HG03469 (cell line): Measurements from ENCODE around the gene PTPRT.

Experiments
- ATAC-seq: cut with Tn5 transposase; IDR thresholded peaks from one replicate; pipeline ENCODE4 v1.9.1; 2021; ENCODE audit warnings: mild to moderate bottlenecking, moderate library complexity, moderate number of reproducible peaks; ENCODE audit not compliant: unreplicated experiment

PTPRT gene

GRCh38 chr20:42978184-42978974 is 211.3 kb downstream of the PTPRT start:
- no peak for ATAC-seq

DNA sequence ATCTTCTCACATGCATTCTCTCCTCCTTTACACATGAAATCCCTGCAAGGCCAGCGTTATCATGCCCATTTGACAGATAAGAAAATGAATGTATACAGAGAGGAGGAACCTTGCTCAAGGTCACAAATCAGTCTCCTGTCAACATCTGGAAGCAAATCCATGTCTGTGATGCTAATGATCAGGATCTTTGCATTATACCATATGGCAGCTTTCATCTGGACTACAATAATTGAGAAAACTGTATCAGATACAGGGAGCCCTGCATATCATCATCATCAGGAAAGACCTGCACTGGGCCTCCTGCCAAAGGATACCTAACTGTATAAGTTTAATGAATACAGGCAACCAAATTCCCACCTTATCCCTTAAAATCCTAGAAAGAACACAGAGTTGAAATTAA is 213.7 kb downstream of the PTPRT start:
- ATAC-seq, result no peak

DNA sequence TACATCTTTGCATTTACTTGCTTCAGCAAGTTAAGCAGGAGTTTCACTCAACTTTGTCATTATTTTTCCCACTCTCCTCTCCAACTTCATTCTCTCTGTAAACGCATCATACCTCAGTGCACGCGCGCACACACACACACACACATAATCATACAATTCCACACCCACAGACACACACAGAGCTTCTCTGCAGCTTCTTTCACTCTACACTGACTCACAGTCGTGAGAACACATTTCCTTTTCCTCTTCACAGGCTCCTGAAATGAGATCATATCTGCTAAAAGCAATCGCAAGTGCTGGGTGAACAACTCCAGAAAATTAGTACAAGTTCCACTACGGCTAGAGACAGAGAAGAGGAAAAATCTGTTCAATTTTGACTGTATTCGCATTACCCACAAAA is 215.4 kb downstream of the PTPRT start:
- ATAC-seq, result no peak

DNA sequence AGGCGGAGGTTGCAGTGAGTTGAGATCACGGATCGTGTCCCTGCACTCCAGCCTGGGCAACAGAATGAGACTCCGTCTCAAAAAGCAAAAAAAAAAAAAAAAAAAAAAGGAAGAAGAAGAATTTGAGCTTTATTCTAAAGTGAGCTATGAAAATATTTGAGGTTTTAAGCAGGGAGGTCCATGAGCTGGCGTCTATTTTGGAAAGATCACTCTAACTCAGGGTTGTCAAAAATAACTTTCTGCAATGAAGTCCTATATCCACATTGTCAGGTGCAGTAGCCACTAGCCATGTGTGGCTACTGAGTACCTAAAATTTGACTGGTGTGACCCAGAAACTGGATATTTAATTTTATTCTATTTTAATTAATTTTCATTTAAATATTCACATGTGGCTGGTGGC is 217.1 kb downstream of the PTPRT start:
- ATAC-seq, result no peak

- no peak for ATAC-seq
Measured at GRCh38 chr20:42968746-42969145, 221.0 kb downstream of the PTPRT start.

- ATAC-seq, result no peak
Measured at GRCh38 chr20:42963796-42964195, 225.9 kb downstream of the PTPRT start.

DNA sequence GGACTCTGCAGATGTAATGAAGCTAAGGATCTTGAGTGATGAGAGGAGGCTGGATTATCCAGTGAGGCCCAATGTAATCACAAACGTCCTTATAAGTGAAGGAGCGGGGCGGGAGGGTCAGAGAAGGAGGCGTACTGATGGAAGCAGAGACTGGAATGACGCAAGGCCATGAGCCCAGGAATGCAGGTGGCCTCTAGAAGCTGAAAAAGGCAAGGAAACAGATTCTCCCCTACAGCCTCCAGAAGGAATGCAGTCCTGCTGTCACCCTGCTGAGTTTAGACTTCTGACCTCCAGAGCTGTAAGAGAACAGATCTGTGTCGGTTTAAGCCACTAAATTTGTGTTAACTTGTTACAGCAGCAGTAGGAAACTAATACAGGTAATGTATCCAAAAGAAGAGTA is 227.9 kb downstream of the PTPRT start:
- no peak for ATAC-seq

GRCh38 chr20:42959996-42960395 is 229.7 kb downstream of the PTPRT start:
- ATAC-seq, result no peak

DNA sequence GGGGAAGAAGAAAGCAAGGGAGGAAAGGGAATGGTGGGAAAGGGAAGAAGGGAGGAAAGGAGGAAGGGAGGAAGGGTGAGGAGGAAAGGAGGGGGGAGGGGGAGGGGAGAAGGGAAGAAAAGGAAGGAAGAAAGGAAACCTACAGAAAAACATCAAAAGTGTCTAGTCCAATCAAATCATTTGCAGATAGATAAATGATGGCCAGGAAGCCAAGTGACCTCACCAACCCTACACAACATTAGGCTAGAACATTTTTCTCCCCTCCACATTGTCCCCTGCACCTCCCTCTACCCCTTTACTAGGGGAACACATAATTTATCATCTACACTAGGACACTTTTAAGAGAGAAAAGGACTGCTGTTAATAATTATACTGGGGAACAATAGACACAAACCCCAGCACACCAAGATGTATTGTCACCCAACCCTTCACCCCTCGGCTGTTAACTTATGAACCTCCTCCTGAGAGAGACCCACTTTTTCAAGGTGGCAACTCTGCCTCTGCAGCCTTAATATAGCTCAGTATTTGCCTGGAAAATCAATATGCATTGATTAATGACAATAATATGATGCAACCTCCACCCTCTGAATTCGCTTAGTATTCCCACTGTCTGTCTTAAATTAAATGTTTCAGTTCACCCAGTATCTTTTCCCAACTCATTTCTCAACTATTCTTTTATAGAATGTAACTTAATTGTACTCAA is 231.2 kb downstream of the PTPRT start:
- ATAC-seq, result no peak

- no peak for ATAC-seq
Measured at GRCh38 chr20:42957704-42958095, 232.0 kb downstream of the PTPRT start.

- ATAC-seq, result no peak
Measured at GRCh38 chr20:42957018-42957703, 232.5 kb downstream of the PTPRT start.

DNA sequence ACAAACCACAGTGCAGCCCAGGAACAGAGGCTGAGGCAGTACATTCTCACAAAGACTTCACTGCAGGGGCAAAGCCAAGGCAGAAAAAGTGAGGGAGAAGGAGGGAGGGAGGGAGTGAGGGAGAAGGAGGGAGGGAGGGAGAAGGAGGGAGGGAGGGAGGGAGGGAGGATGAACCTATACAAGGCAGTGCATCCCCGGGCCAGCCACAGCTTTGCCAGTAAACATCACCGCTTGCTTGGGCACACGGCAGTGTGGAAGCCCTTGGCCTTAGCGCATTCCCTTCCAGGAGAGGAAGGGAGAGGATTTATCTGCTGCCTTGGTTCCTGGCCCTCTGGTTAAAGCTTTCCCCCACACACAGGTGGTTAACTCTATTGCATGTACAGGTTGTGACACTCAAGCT is 234.0 kb downstream of the PTPRT start:
- ATAC-seq, result no peak

GRCh38 chr20:42954951-42955350 is 234.8 kb downstream of the PTPRT start:
- ATAC-seq, result no peak

DNA sequence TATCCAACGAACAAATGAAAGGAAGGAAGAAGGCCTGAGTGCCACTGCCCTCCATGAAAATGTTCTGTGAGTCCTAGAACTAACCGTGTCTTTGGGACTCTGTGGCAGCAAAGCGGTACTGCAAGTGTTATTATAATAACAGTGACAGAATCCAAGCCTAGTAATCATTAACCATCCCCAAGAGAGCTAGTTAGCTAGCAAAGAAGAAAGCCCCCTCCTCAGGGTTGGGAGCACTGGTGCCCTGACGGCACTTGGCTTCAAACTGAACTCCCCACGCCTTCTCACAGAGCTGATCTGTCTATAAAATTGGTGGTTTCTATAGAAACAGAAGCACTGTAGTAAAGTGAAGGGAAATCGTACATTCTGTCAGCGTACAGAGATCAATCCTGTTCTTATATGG is 239.8 kb downstream of the PTPRT start:
- ATAC-seq, result no peak

GRCh38 chr20:42945234-42945994 is 244.3 kb downstream of the PTPRT start:
- ATAC-seq, result no peak

GRCh38 chr20:42941629-42942028 is 248.1 kb downstream of the PTPRT start:
- ATAC-seq, result no peak

DNA sequence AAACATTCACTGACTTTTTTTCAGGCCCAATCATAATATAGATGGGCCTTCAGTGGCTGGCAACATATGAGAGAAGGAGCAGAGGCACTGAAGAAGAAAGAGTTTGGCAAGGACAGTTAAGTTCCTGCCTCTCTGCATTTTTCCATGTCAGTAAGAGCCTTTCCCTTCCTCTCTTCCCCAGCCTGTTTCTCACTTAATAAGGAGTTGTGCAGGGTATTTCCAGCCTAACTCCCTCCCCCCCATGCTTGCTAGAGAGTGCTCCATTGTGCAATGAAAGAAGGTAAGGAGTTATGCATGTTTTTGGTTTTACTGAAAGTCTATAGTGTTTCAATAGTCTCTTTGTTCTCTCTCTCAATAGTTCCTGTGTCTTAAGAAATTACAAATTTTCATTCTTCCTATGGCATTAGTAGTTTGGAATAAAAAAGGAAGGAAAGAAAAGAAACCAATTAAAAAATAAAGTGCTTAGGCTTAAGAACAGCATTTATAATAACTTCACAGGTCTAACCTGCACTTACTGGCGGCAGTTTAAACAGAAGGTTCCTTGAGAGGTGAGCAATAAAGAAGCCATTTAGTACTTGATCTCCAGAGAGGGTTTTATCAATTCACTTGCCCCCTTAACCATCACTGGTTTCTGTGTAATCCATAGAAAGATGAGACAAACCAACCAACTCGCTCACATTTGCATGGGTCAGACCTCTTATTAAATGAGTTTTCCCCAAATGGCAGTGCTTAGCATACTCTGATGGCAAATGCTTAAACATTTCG is 251.1 kb downstream of the PTPRT start:
- no peak for ATAC-seq

DNA sequence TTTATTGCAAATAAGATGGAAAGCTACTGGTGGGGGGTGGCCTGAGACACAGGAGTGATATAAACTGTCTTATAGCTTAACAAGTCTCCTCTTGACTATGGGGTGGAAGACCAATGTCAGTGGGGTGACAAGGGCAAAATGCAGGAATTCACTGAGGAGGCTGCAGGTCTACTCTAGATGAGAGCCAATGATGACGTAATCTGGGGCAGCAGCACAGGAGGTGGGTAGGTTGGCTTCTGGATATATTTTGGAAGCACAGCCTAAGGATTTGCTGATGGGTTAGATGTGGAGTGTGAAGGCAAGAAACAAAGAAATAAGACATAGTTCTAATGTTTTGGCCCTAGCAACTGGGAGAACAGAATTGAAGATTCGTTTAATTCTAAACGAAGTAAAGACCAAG is 253.2 kb downstream of the PTPRT start:
- no peak for ATAC-seq

GRCh38 chr20:42924215-42924614 is 265.5 kb downstream of the PTPRT start:
- ATAC-seq, result no peak

DNA sequence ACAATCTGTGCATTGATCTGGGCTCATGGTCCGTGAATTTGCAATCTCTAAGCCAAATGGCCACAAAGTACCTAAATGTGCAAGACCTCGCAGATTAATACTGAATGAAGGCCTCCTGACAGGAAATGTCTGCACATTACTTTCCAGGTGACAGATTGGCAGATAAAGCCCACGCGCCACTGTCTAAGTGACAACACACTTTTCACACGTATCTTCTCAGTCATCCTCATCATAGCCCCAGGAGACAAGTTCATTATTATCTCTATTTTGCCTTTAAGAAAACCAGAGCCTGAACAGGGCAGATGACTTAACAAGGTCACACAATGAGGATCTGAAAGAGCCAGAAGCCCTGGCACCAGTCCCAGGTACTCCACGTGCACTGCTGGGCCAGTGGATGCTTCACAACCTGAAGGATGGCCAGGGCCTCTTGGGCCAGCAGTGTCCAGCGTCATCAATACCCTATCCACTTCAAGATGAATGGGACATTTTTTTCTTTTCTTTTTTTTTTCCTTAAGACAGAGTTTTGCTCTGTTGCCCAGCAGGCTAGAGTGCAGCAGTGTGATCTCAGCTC is 266.3 kb downstream of the PTPRT start:
- ATAC-seq, result no peak
